Measurements from ENCODE around the gene TBC1D1.
"Not testable (repeated sequence)": the region's sequence is repeated elsewhere in the genome, so short reads cannot be mapped to it uniquely, and the experiment has no call there.

DNA sequence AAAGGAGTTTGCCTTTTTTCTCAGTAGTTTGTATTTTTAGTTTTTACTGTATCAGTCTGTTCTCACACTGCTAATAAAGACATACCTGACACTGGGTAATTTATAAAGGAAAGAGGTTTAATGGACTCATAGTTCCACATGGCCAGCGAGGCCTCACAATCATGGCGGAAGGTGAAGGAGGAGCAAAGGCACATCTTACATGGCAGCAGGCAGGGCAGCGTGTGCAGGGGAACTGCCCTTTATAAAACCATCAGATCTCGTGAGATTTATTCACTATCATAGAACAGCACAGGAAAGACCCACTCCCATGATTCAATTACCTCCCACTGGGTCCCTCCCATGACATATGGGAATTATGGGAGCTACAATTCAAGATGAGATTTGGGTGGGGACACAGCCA is 130.1 kb downstream of the TBC1D1 start:
- TF ChIP-seq POLR2A (IDR thresholded peaks at IDR 0.05), result not testable (repeated sequence)
- TF ChIP-seq, protein P1, sequence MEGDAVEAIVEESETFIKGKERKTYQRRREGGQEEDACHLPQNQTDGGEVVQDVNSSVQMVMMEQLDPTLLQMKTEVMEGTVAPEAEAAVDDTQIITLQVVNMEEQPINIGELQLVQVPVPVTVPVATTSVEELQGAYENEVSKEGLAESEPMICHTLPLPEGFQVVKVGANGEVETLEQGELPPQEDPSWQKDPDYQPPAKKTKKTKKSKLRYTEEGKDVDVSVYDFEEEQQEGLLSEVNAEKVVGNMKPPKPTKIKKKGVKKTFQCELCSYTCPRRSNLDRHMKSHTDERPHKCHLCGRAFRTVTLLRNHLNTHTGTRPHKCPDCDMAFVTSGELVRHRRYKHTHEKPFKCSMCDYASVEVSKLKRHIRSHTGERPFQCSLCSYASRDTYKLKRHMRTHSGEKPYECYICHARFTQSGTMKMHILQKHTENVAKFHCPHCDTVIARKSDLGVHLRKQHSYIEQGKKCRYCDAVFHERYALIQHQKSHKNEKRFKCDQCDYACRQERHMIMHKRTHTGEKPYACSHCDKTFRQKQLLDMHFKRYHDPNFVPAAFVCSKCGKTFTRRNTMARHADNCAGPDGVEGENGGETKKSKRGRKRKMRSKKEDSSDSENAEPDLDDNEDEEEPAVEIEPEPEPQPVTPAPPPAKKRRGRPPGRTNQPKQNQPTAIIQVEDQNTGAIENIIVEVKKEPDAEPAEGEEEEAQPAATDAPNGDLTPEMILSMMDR (IDR thresholded peaks at IDR 0.05), result not testable (repeated sequence)

Data from body of pancreas (tissue), 4 donors.